ENCODE measurements around the gene RHOBTB1. TPM values are rescaled to one million over a fixed set of nuclear protein-coding genes. Genes with fewer than 3 reads are reported as not detected.
"Not testable (repeated sequence)": the region's sequence is repeated elsewhere in the genome, so short reads cannot be mapped to it uniquely, and the experiment has no call there.

Gene RHOBTB1
- total and polyA plus RNA-seq, 2 experiments from 2014 or later: 18.4 to 40.8 TPM

DNA sequence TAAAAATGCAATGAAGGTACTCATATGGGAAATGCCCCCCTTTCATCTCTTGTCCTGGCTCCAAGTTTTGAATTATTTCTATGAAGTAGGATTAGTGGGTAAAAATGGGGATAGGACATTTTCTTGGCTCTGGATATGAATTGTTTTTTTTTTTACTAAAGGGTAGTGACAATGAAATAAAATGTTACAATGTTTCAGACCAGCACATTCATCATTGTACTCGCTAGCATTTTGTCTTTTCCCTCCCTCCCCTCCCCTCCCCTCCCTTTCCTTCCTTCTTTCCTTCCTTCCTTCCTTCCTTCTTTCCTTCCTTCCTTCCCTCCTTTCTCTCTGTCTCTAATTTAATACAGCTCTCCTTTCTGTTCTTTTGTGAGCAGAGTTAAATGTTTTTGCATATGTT lies 101.3 kb downstream of the RHOBTB1 start:
- Histone ChIP-seq H2AFZ (no peak overlapping the region), H3K79me2 (no peaks in the 10 kb centered on the region), H3K36me3 (replicated peaks; ENCODE audit: insufficient read depth, low read depth) (no peaks in the 10 kb centered on the region), H3K27me3 (no peaks in the 10 kb centered on the region), H3K9me3 (ENCODE audit: low read depth) (no peaks in the 10 kb centered on the region), H3K4me1 (ENCODE audit: insufficient read depth) (no peaks in the 10 kb centered on the region), H3K9me2 (replicated peaks; ENCODE audit: insufficient read depth) (no peaks in the 10 kb centered on the region), H3K4me3 (no peak overlapping the region), H3K27ac (no peak overlapping the region), H3K4me2 (no peak overlapping the region), H4K20me1 (ENCODE audit: insufficient read depth, poor library complexity, severe bottlenecking) (no peaks in the 10 kb centered on the region)
- 100% methylated on average over 1 of the region's 1 CpG for WGBS (ENCODE audit: low lambda C conversion rate, missing lambda C conversion rate)
- no peak for DNase-seq (ENCODE audit: low spot score)
- TF ChIP-seq EZH2phosphoT487 (IDR thresholded peaks at IDR 0.05; ENCODE audit: low read depth, severe bottlenecking, unreplicated experiment): no peak
- no peak for TF ChIP-seq EZH2 (IDR thresholded peaks at IDR 0.05; ENCODE audit: borderline replicate concordance)
- TF ChIP-seq, protein P1, sequence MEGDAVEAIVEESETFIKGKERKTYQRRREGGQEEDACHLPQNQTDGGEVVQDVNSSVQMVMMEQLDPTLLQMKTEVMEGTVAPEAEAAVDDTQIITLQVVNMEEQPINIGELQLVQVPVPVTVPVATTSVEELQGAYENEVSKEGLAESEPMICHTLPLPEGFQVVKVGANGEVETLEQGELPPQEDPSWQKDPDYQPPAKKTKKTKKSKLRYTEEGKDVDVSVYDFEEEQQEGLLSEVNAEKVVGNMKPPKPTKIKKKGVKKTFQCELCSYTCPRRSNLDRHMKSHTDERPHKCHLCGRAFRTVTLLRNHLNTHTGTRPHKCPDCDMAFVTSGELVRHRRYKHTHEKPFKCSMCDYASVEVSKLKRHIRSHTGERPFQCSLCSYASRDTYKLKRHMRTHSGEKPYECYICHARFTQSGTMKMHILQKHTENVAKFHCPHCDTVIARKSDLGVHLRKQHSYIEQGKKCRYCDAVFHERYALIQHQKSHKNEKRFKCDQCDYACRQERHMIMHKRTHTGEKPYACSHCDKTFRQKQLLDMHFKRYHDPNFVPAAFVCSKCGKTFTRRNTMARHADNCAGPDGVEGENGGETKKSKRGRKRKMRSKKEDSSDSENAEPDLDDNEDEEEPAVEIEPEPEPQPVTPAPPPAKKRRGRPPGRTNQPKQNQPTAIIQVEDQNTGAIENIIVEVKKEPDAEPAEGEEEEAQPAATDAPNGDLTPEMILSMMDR (IDR thresholded peaks at IDR 0.05; ENCODE audit: poor library complexity): no peak

- not testable (repeated sequence) for H3K9me3 ChIP-seq (ENCODE audit: low read depth); H3K27me3 ChIP-seq; H3K9me2 ChIP-seq (replicated peaks; ENCODE audit: insufficient read depth); H3K4me2 ChIP-seq; DNase-seq (ENCODE audit: low spot score); H3K36me3 ChIP-seq (replicated peaks; ENCODE audit: insufficient read depth, low read depth); H3K4me1 ChIP-seq (ENCODE audit: insufficient read depth); H3K27ac ChIP-seq; H3K79me2 ChIP-seq; H3K4me3 ChIP-seq; H2AFZ ChIP-seq; H4K20me1 ChIP-seq (ENCODE audit: insufficient read depth, poor library complexity, severe bottlenecking)
- 98% methylated on average over 10 of the region's 10 CpGs for WGBS (ENCODE audit: low lambda C conversion rate, missing lambda C conversion rate)
Measured at GRCh38 chr10:60841227-60841626, 102.8 kb downstream of the RHOBTB1 start.

- H3K4me3 ChIP-seq: no peak overlapping the region
- no peak for TF ChIP-seq EZH2phosphoT487 (IDR thresholded peaks at IDR 0.05; ENCODE audit: low read depth, severe bottlenecking, unreplicated experiment)
- no peak for TF ChIP-seq EZH2 (IDR thresholded peaks at IDR 0.05; ENCODE audit: borderline replicate concordance)
- TF ChIP-seq, protein P1 (IDR thresholded peaks at IDR 0.05; ENCODE audit: poor library complexity): no peak
- no peak overlapping the region for H2AFZ ChIP-seq
- WGBS (ENCODE audit: low lambda C conversion rate, missing lambda C conversion rate): 93% methylated on average over 2 of the region's 2 CpGs
- no peaks in the 10 kb centered on the region for H3K9me3 ChIP-seq (ENCODE audit: low read depth)
- no peaks in the 10 kb centered on the region for H3K9me2 ChIP-seq (replicated peaks; ENCODE audit: insufficient read depth)
- no peaks in the 10 kb centered on the region for H3K27me3 ChIP-seq
- no peaks in the 10 kb centered on the region for H3K36me3 ChIP-seq (replicated peaks; ENCODE audit: insufficient read depth, low read depth)
- H3K4me1 ChIP-seq (ENCODE audit: insufficient read depth): no peaks in the 10 kb centered on the region
- H3K79me2 ChIP-seq: no peaks in the 10 kb centered on the region
- H3K27ac ChIP-seq: no peak overlapping the region
- no peak overlapping the region for H3K4me2 ChIP-seq
- no peak for DNase-seq (ENCODE audit: low spot score)
- H4K20me1 ChIP-seq (ENCODE audit: insufficient read depth, poor library complexity, severe bottlenecking): no peaks in the 10 kb centered on the region
Measured at GRCh38 chr10:60835049-60835448, 108.9 kb downstream of the RHOBTB1 start.

DNA sequence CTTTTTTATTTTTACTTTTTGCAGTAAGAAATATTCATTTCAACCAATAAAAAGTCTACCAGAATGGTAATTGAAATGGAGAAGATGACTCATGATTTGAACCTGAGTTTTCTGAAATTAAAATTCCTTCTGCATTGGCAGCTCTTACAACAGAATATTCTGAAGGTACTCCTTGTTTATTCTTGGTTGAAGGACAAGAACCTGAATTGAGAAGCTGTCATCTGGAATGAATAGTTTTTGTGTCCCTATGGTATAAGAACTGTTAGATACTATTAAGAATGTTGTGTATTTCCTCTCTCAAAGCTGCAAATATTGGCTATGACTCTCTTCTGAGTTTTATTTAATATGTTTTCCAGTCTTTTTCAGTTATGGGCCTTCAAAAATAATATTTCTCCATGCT lies 109.6 kb downstream of the RHOBTB1 start:
- no peak for TF ChIP-seq EZH2phosphoT487 (IDR thresholded peaks at IDR 0.05; ENCODE audit: low read depth, severe bottlenecking, unreplicated experiment)
- TF ChIP-seq, protein P1 (IDR thresholded peaks at IDR 0.05; ENCODE audit: poor library complexity): no peak
- no peak for TF ChIP-seq EZH2 (IDR thresholded peaks at IDR 0.05; ENCODE audit: borderline replicate concordance)
- no peak overlapping the region for H3K27ac ChIP-seq

GRCh38 chr10:60832136-60832535 lies 111.8 kb downstream of the RHOBTB1 start:
- not testable (repeated sequence) for H3K9me2 ChIP-seq (replicated peaks; ENCODE audit: insufficient read depth); DNase-seq (ENCODE audit: low spot score); H3K36me3 ChIP-seq (replicated peaks; ENCODE audit: insufficient read depth, low read depth); H4K20me1 ChIP-seq (ENCODE audit: insufficient read depth, poor library complexity, severe bottlenecking); H3K27ac ChIP-seq; H2AFZ ChIP-seq; H3K4me1 ChIP-seq (ENCODE audit: insufficient read depth); H3K79me2 ChIP-seq; H3K27me3 ChIP-seq; H3K9me3 ChIP-seq (ENCODE audit: low read depth); H3K4me3 ChIP-seq; H3K4me2 ChIP-seq
- WGBS (ENCODE audit: low lambda C conversion rate, missing lambda C conversion rate): 89% methylated on average over 4 of the region's 4 CpGs

More for the DNA sequence above, 109.6 kb downstream of the RHOBTB1 start:
- H4K20me1 ChIP-seq (ENCODE audit: insufficient read depth, poor library complexity, severe bottlenecking): no peaks in the 10 kb centered on the region
- H3K79me2 ChIP-seq: no peaks in the 10 kb centered on the region
- no peaks in the 10 kb centered on the region for H3K4me1 ChIP-seq (ENCODE audit: insufficient read depth)
- no peak overlapping the region for H3K4me2 ChIP-seq
- H3K4me3 ChIP-seq: no peak overlapping the region
- H2AFZ ChIP-seq: no peak overlapping the region
- no peaks in the 10 kb centered on the region for H3K27me3 ChIP-seq
- no peak for DNase-seq (ENCODE audit: low spot score)
- H3K9me2 ChIP-seq (replicated peaks; ENCODE audit: insufficient read depth): no peaks in the 10 kb centered on the region
- no peaks in the 10 kb centered on the region for H3K9me3 ChIP-seq (ENCODE audit: low read depth)
- H3K36me3 ChIP-seq (replicated peaks; ENCODE audit: insufficient read depth, low read depth): no peaks in the 10 kb centered on the region
